ENCODE results near the gene KDM2A. TPM values are rescaled to one million over a fixed set of nuclear protein-coding genes. Genes with fewer than 3 reads are reported as not detected.

The KDM2A gene
- total and polyA plus RNA-seq, 2 of the 13 experiments (the other 11 are each of a cell fraction or from before 2014, with no cell fraction given), result 31.3 to 31.4 TPM

DNA sequence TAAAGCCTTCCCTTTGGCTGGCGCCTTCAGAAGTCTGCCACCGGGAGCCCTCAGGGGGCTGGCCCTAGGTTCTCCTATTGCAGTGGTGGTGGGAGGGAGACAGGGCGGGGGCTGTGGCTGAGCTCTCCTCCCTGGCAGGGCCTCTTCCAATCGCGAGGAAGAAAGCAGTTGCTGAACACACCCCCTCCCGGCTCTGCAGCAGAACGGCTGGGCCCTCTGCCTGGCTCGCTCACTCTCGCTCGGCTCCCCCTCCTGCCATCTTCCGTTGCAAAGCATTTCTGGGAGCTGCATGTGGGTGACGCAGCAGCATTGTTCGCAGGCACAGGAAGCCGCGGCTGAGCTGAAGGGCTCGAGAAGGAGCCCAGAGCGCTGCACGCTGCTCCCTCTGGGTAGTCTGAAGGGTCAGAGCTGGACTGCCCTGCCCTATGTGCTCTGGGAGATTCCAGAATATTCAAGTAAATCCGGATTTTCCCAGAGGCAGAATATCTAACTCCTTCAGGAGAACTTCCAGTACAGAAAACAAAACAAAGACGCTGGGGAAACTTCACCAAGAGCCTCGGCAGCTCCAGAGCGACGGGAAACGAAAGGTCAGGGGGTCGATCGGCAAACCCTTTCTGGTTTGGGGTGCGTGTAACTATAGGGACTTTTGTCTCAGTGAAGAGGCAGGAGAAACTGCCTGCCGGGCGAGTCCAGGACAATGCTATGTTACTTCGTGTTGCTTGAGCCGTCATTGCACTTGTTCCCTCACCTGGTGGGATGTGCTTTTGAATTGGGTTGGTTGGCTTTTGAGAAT lies 120.9 kb downstream of the KDM2A start (continued):
- TF ChIP-seq, protein P1, sequence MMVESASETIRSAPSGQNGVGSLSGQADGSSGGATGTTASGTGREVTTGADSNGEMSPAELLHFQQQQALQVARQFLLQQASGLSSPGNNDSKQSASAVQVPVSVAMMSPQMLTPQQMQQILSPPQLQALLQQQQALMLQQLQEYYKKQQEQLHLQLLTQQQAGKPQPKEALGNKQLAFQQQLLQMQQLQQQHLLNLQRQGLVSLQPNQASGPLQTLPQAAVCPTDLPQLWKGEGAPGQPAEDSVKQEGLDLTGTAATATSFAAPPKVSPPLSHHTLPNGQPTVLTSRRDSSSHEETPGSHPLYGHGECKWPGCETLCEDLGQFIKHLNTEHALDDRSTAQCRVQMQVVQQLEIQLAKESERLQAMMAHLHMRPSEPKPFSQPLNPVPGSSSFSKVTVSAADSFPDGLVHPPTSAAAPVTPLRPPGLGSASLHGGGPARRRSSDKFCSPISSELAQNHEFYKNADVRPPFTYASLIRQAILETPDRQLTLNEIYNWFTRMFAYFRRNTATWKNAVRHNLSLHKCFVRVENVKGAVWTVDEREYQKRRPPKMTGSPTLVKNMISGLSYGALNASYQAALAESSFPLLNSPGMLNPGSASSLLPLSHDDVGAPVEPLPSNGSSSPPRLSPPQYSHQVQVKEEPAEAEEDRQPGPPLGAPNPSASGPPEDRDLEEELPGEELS (CRISPR knock-in tag; IDR thresholded peaks at IDR 0.05), result peak; percentile 77
- peak; percentile 89; the same call in 1 of the 2 replicates for TF ChIP-seq ZMAT3 (CRISPR knock-in tag; conservative IDR thresholded peaks at IDR 0.05)
- TF ChIP-seq ZKSCAN5 (CRISPR knock-in tag; IDR thresholded peaks at IDR 0.05), result no peak
- TF ChIP-seq, protein P2, sequence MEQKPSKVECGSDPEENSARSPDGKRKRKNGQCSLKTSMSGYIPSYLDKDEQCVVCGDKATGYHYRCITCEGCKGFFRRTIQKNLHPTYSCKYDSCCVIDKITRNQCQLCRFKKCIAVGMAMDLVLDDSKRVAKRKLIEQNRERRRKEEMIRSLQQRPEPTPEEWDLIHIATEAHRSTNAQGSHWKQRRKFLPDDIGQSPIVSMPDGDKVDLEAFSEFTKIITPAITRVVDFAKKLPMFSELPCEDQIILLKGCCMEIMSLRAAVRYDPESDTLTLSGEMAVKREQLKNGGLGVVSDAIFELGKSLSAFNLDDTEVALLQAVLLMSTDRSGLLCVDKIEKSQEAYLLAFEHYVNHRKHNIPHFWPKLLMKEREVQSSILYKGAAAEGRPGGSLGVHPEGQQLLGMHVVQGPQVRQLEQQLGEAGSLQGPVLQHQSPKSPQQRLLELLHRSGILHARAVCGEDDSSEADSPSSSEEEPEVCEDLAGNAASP (CRISPR knock-in tag; IDR thresholded peaks at IDR 0.05; ENCODE audit: borderline replicate concordance), result peak; percentile 73
- TF ChIP-seq, protein P3, sequence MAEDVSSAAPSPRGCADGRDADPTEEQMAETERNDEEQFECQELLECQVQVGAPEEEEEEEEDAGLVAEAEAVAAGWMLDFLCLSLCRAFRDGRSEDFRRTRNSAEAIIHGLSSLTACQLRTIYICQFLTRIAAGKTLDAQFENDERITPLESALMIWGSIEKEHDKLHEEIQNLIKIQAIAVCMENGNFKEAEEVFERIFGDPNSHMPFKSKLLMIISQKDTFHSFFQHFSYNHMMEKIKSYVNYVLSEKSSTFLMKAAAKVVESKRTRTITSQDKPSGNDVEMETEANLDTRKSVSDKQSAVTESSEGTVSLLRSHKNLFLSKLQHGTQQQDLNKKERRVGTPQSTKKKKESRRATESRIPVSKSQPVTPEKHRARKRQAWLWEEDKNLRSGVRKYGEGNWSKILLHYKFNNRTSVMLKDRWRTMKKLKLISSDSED (CRISPR knock-in tag; IDR thresholded peaks at IDR 0.05), result peak; percentile 54; the same call in 1 of the 2 replicates
- TF ChIP-seq, protein P4, sequence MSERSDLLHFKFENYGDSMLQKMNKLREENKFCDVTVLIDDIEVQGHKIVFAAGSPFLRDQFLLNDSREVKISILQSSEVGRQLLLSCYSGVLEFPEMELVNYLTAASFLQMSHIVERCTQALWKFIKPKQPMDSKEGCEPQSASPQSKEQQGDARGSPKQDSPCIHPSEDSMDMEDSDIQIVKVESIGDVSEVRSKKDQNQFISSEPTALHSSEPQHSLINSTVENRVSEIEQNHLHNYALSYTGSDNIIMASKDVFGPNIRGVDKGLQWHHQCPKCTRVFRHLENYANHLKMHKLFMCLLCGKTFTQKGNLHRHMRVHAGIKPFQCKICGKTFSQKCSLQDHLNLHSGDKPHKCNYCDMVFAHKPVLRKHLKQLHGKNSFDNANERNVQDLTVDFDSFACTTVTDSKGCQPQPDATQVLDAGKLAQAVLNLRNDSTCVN (CRISPR knock-in tag; IDR thresholded peaks at IDR 0.05; ENCODE audit: borderline replicate concordance), result peak; percentile 89; the same call in 1 of the 2 replicates
- peak; percentile 69 for TF ChIP-seq ZNF547 (CRISPR knock-in tag; IDR thresholded peaks at IDR 0.05)
- no peak for TF ChIP-seq PTBP1 (IDR thresholded peaks at IDR 0.05; ENCODE audit: low read depth, low read length, poor library complexity, severe bottlenecking)
- peak; percentile 72; the same call in 1 of the 2 replicates for TF ChIP-seq CBFB (CRISPR knock-in tag; IDR thresholded peaks at IDR 0.05)
- peak; percentile 39 for TF ChIP-seq AGO1 (IDR thresholded peaks at IDR 0.05; ENCODE audit: low read depth, low read length, poor library complexity, severe bottlenecking)
- peak; percentile 74 for TF ChIP-seq SPEN (CRISPR knock-in tag; IDR thresholded peaks at IDR 0.05; ENCODE audit: low read depth)
- 0 out of 2 replicates have a peak, but pooled peaks have one; percentile 33 for TF ChIP-seq TP53 (CRISPR knock-in tag; conservative IDR thresholded peaks at IDR 0.05)
- peak; percentile 81; the same call in 1 of the 2 replicates for TF ChIP-seq NFKBIZ (CRISPR knock-in tag; IDR thresholded peaks at IDR 0.05)
- TF ChIP-seq SNRNP70 (IDR thresholded peaks at IDR 0.05; ENCODE audit: low read depth, low read length), result no peak
- TF ChIP-seq, protein P5, sequence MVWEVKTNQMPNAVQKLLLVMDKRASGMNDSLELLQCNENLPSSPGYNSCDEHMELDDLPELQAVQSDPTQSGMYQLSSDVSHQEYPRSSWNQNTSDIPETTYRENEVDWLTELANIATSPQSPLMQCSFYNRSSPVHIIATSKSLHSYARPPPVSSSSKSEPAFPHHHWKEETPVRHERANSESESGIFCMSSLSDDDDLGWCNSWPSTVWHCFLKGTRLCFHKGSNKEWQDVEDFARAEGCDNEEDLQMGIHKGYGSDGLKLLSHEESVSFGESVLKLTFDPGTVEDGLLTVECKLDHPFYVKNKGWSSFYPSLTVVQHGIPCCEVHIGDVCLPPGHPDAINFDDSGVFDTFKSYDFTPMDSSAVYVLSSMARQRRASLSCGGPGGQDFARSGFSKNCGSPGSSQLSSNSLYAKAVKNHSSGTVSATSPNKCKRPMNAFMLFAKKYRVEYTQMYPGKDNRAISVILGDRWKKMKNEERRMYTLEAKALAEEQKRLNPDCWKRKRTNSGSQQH (CRISPR knock-in tag; IDR thresholded peaks at IDR 0.05; ENCODE audit: low read depth), result peak; percentile 87; the same call in 1 of the 2 replicates
- TF ChIP-seq, protein P6, sequence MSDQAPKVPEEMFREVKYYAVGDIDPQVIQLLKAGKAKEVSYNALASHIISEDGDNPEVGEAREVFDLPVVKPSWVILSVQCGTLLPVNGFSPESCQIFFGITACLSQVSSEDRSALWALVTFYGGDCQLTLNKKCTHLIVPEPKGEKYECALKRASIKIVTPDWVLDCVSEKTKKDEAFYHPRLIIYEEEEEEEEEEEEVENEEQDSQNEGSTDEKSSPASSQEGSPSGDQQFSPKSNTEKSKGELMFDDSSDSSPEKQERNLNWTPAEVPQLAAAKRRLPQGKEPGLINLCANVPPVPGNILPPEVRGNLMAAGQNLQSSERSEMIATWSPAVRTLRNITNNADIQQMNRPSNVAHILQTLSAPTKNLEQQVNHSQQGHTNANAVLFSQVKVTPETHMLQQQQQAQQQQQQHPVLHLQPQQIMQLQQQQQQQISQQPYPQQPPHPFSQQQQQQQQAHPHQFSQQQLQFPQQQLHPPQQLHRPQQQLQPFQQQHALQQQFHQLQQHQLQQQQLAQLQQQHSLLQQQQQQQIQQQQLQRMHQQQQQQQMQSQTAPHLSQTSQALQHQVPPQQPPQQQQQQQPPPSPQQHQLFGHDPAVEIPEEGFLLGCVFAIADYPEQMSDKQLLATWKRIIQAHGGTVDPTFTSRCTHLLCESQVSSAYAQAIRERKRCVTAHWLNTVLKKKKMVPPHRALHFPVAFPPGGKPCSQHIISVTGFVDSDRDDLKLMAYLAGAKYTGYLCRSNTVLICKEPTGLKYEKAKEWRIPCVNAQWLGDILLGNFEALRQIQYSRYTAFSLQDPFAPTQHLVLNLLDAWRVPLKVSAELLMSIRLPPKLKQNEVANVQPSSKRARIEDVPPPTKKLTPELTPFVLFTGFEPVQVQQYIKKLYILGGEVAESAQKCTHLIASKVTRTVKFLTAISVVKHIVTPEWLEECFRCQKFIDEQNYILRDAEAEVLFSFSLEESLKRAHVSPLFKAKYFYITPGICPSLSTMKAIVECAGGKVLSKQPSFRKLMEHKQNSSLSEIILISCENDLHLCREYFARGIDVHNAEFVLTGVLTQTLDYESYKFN (CRISPR knock-in tag; conservative IDR thresholded peaks at IDR 0.05), result peak; percentile 28
- peak; percentile 82; the same call in 1 of the 2 replicates for TF ChIP-seq CCDC6 (CRISPR knock-in tag; IDR thresholded peaks at IDR 0.05)
